ENCODE results near the gene HOMER3.

DNA sequence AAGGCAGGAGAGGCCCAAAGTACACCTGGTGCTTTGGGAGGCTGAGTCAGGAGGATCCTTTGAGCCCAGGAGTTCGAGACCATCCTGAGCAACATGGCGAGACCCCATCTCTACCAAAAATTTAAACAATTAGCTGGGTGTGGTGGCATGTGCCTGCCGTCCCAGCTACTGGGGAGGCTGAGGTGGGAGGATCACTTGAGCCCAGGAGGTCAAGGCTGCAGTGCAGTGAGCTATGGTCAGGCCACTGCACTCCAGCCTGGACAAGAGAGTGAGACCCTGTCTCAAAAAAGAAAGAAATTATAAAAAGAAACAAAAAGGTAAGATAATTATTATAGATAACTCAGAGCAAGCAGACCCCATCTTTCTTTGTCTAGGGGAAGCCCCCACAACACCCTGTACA lies 1.9 kb downstream of the HOMER3 start:
- TF ChIP-seq, protein P1, sequence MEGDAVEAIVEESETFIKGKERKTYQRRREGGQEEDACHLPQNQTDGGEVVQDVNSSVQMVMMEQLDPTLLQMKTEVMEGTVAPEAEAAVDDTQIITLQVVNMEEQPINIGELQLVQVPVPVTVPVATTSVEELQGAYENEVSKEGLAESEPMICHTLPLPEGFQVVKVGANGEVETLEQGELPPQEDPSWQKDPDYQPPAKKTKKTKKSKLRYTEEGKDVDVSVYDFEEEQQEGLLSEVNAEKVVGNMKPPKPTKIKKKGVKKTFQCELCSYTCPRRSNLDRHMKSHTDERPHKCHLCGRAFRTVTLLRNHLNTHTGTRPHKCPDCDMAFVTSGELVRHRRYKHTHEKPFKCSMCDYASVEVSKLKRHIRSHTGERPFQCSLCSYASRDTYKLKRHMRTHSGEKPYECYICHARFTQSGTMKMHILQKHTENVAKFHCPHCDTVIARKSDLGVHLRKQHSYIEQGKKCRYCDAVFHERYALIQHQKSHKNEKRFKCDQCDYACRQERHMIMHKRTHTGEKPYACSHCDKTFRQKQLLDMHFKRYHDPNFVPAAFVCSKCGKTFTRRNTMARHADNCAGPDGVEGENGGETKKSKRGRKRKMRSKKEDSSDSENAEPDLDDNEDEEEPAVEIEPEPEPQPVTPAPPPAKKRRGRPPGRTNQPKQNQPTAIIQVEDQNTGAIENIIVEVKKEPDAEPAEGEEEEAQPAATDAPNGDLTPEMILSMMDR (IDR thresholded peaks at IDR 0.05 in 4 of 5, conservative IDR thresholded peaks at IDR 0.05 in 1 of 5), result no peak
- TF ChIP-seq POLR2A (IDR thresholded peaks at IDR 0.05), result no peak
